Activated CD4-positive, CD25-positive, alpha-beta regulatory T cell treated with anti-CD3 and anti-CD28 coated beads, Interleukin-2, amount 50 U/mL, for 24 hours (primary cell): ENCODE data around the gene EFHC2.

Experiments used
- ATAC-seq, 2 donors: fragments of 150-1000 bp; cut with Tn5 transposase; one replicate each; pipeline ENCODE4 v1.10.0; 2021; ENCODE audit warnings: mild to moderate bottlenecking in 1 of 2, moderate library complexity in 1 of 2

The EFHC2 gene, protein sequence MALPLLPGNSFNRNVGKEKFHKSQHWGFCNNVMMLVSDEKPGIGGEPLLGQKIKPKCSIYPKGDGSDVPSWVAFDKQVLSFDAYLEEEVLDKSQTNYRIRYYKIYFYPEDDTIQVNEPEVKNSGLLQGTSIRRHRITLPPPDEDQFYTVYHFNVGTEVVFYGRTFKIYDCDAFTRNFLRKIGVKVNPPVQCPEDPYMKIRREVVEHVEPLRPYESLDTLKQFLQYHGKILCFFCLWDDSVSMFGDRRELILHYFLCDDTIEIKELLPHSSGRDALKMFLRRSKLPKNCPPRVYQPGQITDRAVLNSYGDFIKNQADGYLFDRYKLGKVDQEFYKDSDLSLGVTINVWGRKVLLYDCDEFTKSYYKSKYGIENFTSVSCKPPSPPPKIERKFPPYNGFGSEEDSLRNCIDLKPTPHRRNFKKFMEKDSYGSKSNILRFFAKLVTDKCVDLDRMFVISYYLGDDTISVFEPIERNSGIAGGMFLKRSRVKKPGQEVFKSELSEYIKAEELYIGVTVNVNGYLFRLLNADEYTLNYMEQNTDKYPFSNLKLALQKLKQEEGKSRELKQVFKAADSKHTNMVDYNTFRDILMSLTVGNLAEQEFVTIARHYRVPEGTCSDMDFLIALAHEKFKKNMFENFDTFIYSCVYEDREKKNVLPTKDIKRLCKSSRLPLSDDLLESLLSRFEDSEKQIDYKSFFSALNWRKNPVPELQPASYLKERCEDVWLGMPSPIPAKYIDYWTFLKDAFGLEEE

DNA sequence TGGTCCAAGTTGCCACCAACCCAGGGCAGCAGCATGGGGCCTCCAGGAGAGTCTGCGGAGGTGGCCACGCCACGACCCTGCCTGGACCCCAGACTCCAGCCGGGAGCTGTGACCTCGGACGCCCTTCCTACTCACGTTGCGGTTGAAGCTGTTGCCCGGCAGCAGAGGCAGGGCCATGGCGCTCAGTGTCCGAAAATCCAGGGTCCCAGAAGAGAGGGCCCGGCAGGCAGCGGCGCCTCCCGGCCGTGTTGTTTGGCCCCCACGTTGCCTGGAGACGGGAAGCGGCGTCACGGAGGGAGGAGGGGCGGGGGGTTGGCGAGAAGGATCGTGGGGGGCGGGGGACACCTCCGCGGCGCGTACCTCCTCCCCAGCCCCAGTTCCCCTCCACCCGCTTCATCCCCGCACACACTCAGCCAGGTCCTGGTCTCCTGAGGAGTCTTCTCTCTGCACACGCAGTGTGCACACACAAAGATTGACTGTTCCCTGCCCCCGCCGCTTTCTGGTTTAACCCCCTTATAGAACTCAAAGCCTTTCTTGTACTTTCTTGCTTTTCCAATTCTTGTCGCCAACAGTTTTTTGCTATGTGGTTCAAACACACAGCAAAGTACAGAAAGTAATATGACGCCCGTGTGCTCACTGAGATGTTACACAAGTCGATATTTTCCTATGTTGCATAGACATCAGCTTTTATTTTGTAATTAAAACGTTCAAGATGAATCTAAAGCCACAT, at the start of gene EFHC2:
Gene EFHC2 (minus strand): TSS at position 261 of the 730 bp plus-strand sequence. CDS start 84 bp downstream, at position 177.
- peak; percentile 44 to 50 for ATAC-seq

DNA sequence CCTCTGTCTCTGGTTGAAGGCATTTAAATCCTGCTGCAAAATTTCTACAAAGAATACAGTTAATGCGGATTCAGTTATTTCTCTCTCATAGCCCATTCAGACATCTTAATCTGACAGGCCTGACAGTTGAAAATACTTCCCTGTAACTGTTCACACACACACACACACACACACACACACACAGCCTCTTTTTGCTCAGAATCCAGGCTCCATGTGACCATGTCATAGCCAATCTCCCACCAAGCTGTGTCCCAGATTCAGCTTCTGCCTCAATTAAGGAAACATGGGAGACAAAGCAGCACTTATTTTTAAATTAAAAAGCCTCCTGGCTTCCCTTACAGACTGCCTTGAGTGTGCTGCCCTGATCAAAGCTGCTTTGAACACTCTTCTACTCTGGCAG, 49.3 kb upstream of the EFHC2 start:
- no peak for ATAC-seq

DNA sequence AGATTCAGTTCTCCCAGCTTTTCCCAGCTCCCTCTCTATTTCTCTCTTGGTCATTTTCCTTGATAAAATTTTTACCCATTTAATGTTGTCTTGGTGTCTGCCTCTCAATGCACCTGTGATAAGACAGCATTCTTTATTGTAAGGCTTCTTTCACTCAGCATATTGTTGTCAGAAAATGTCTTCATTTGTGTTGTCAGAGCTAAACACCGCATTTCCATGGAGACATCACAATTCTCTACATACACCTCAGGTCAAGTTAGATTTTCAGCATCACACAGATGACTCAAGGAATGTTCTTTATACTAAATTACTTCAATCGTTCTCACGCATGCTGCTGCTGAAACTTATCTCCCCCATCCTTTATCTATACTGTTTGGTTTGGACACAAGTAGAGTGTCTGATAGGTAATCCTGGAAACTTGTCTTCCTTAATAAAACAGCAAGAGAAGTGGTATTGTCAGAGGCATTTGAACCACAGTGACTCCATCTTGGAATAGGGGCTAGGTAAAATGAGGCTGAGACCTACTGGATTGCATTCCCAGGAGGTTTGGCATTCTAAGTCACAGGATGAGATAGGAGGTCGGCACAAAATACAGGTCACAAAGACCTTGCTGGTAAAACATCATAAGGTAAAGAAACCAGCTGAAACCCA, 41.3 kb upstream of the EFHC2 start:
- ATAC-seq, result no peak

DNA sequence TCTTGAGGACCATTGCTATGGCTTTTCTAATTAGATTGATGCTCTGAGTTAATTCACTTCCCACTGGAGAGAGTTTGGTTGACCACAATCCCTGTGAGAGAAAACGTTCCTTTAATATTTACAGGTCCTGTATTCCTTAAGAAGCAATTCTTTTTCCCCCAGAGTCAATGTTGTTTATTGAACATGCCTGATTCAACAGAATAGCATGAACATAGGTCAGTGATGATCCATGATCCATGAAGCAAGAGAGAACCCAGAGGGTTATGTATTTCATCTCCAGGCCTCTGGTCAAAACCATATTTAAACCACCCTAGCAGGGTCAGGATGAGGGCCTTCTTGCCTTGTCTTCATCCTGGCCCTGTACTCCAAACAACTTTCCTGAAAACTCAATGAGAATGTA, 39.4 kb upstream of the EFHC2 start:
- ATAC-seq, result no peak

DNA sequence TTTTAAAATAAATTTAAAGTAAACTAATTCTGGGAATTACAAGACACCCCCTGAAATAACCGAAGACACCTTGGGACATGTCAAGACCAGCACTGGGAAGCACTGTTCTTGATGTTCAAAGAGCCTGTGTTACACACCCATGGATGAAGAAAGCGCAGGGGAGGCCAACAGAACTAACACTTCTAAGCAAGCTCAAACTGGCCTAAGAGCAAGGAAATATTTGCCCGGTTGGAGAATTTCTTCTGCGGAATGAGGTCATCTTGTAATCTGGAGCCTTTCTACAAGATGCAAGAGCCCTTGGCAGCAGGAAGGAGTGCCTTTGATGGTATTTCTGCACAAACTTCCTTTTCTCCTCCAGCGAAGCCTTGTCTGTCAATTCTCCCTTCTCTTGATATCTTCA, 9.3 kb upstream of the EFHC2 start:
- ATAC-seq, result no peak

DNA sequence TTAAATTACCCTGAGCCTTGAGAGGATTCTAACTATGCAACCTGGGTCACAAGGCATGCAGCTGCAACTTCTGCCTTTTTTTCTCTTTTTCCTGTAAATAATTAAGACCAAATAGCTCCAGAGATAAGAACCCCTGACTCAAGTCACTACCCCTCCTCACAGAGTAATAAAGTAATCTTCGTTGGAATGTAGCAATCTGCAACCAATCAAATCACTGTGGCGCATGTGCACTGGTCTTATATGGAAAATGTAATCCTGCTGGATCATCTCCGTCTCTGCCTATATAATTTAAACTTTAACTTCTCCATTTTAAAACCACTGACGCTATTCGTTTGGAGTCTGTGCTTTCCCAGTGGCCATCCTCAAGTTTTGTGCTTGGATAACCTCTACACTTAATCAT, 6.1 kb upstream of the EFHC2 start:
- ATAC-seq, result no peak

DNA sequence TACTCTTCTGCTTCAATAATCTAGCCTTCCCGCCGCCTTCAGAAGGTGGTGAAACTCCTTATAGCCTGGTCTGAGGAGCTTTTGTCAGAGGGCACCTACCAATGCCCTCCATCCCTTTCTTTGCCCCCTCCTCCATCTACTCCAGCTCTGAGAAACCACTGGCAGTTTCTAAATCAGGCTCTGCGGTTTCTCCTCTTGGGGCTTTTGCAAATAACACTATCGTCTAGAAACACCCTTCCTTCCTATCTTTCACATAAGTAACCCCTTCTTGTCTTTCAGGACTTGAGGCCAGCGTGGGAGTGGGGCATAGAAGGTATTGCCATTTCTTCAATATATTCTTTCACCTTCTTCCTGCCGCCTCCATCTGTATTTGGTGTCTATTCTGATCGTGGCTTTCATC, 1.2 kb upstream of the EFHC2 start:
- no peak for ATAC-seq

DNA sequence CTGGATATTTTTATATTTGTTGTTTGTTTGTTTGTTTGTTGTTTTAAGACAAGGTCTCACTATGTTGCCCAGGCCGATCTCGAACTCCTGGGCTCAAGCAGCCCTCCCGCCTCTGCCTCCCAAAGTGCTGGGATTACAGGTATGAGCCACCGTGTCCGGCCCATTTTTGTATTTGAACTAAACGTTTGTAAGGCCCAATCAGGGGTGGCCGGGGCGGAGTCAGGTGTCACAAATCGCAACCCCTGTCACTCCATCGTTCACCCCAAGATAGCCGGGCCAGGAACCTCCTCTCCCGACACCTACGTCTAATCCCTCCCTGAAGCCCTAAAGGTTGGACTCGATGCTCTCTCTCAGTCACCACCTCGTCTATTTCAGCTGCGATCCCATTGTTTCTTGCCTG, 722 bp upstream of the EFHC2 start:
- ATAC-seq, result peak; percentile 74 to 89

DNA sequence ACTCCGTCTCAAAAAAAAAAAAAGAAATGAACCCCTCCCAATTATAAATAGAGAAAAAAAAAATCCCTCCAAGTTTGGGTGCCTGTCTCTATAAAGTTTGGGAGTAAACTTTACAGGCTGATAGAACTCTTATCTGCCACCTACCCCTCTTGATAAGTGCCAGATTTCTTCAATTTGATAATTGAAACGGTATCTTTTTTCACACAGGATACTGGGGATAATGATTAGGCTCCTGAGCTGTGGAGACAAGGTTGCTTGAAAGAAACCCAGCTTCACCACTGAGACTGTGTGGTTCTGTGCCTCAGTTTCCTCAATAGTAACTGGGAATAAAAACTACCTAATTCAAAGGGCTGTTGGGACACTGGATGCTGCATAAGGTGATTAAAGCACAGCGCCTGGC, 606 bp downstream of the EFHC2 start:
- ATAC-seq, result no peak

DNA sequence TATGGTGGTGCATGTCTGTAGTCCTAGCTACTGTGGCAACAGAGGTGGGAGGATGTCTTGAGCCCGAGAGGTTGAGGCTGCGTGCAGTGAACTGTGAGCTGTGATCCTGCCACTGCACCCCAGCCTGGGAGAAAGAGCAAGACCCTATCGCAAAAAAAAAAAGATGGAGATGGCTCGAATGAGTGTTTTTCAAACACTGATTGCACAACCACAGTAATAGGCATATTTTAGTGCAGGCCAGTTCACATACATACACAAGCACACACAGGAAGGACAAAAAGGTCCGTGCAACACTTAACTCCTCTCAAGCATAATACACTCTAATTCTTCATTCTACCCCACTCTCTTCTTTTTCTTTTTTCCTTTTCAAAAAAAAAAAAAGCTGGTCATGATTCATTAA, 5.1 kb downstream of the EFHC2 start:
- no peak for ATAC-seq

DNA sequence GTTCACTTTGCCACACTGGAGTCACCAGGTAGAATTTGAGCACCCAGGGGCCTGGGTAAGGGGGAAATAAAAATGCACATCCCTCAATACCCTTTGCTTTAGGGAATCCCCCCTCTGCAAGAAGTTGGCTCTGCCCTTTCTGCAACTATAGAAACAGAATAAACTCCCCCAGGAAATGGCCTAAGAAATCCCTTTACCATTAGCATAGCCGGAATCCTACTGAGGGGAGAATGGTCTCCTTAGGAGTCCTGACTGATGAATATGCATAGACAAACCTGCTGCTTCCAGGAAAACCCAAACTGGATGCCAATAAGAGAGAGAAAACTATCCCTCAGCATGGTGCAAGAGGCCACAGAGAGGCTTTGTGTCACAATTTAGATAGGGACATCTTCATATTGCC, 11.0 kb downstream of the EFHC2 start:
- ATAC-seq, result no peak

DNA sequence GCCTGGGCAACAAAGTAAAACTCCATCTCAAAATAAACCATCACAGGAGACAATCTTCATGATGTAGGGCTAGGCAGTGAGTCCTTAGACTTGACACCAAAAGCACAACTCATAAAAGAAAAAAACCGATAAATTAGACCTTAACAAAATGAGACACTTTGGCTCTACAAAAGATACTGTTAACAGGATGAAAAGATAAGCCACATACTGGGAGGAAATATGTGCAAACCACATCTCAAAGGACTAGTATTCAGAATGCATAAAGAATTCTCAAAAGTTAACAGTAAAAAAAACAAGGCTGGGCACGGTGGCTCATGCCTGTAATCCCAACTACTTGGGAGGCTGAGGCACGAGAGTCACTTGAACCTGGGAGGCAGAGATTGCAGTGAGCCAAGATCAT, 13.2 kb downstream of the EFHC2 start:
- ATAC-seq, result no peak

DNA sequence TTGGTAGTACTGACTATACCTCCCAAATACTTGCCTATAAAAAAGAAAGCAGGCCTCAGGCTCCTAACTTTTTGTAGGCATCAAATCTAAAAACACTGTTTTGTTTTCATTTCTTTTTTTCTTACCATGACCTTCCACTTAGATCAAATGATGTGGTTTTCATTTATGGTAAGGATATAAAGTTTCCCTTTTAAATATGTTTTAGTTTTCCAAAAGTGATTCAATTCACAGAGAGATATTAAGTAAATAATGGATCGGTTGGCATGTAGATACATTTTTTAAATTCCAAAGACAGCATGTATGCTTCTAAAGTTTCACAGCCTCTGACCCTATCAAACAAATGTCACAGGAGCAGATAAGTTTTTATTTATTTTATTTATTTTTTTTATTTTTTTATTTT, 23.9 kb downstream of the EFHC2 start:
- no peak for ATAC-seq

DNA sequence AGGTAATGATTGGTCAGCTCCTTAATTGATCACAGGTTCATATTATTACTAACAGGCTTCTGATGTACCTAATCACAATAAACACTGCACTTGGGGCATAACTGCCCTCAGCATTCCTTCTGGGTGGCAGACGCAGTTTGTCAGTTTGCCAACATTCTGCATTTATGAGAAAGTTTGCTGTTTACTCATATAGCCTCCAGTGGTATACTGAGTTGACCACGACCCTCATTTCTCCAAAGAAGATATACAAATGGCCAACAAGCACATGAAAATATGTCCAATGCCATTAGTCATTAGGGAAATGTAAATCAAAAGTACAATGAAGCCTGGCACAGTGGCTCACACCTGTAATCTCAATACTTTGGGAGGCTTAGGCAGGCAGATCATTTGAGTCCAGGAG, 26.3 kb downstream of the EFHC2 start:
- ATAC-seq, result no peak

DNA sequence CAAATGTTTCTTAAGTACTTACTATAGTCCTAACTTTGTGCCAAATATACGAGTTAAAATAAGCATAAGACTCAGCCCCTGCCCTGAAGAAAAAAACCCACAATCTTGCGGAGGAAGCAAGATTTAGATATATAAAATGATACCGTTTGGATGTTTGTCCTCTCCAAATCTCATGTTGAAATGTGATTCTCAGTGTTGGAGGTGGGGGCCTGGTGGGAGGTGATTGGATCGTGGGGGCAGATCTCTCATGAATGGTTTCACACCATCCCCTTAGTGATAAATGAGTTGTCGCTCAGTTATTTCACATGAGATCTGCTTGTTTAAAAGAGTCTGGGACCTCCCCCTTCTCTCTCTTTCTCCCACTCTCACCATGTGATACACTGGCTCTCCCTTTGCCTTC, 28.7 kb downstream of the EFHC2 start:
- no peak for ATAC-seq

DNA sequence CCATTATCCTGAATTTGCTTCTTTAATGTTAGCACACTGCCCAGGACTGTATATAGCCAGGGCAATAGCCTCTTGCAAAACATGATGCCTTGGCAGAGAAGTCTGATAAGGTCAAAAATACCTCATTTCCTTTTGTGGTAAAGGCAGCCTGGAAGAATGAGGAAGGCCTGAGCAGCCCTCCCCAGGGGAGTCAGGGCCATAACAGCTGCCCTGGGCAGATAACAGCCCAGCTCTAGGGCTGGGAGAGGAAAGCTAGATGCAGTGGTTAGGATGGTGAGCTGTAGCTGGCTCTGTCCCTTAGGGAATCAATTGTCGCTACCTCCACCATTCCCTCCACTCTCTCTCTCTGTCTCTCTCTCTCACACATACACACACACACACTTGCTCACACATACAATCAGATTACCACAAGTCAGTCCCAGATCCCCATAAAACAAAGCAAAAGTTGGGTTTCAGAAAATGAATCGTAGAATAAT, 29.2 kb downstream of the EFHC2 start:
- no peak for ATAC-seq

DNA sequence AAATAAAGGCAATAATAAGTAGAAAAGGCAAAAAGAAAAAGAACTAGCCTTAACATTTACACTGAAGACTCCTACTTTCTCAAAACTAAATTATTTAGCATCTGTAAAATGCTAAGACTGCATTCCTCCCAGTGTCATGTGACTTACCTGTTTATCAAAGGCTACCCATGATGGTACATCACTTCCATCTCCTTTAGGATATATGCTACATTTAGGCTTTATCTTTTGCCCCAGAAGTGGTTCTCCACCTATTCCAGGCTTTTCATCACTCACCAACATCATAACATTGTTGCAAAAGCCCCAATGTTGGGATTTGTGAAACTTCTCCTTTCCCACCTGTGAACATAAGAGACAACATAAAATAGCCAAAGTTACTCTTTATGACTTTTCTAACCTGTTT, 31.1 kb downstream of the EFHC2 start:
- ATAC-seq, result no peak

DNA sequence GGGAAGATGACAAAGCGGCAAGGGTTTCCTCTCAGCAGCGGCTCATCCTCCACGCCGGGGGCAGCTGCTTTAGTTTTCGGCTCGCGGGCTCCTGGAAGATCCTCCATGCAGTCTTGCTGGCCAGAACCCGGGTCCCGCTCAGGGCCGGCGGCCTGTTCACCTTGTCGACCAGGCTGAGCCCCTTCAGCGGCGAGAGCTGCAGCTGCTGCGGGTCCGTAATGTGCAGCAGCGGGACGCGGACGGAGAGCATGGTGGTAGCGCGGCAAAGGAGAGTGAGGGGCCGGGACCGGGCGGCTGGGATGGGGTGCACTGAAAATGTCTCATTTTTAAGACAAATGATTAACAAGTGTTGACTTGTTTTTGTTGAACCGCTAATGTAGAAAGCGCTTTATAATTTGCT, 33.2 kb downstream of the EFHC2 start:
- ATAC-seq, result no peak

DNA sequence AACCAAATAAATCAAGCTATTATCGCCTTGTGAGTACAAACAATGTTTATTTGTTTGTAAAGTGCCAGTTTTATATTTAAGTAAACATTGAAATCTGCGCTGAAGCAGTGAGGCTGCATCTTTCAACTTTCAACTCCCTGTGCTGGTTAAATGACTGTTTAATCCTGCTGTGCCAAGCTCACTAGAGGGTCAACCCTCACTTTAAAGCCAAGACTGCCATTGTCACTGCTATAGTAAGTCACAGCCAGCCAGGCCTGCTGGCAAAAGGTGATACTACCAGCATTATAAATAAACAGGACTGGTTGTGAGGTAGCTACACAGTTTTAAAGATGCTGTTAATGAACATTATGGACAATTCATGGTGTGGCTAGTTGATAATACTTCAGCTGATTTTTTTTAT, 34.6 kb downstream of the EFHC2 start:
- ATAC-seq, result no peak

DNA sequence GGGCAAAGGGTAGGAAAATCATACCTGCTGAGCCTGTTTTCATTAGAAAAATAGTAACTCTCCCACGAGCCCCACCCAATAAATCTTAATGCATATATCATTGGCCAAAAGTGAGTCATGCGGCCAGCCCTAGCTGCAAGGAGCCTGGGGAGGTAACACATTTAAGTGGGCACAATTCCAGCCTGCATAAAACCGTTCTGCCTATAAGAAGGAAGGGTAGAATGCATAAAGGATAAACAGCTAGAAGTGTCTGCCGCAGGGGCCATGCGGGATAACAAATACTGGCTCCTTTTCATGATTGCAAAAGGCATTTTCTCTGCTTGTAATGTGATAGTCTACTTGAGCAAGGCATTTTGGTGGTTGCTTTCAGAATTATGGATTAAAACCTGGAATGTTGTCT, 37.1 kb downstream of the EFHC2 start:
- no peak for ATAC-seq

DNA sequence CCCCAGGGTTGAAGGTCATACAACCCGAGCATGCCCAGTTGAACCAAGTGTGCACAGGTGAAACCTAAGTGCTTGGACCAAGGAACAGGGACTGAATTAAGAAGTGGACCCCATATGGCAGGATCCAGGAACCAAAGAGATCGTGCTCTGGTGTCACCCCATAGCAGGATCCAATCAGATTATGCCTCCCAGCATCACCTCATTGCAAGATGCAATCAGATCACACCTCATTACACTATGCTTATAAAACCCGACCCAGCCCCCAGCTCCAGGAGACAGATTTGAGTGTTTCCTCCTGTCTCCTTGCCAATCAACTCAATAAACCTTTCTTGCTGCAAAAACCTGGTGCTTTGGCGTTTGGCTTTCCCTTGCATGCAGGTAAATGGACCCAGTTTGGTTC, 37.6 kb downstream of the EFHC2 start:
- no peak for ATAC-seq

DNA sequence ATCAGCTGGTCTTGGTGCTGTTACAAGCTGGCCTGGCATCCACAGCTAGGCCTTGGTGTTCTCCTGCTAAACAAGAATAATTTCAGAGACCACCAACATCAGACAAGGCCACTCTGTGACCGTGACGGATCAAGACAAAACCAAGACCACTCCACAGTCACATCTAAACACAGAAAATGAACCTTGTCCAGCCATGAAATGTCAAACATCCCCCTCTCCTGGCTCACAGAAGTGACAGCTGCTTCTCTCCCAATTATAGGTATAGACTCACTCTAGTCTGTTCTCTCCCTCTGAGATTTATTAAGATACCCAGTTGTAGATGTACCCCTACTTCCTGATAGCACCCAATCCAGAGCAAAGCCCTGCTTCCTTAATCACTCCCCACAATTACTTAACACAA, 40.4 kb downstream of the EFHC2 start:
- ATAC-seq, result no peak

DNA sequence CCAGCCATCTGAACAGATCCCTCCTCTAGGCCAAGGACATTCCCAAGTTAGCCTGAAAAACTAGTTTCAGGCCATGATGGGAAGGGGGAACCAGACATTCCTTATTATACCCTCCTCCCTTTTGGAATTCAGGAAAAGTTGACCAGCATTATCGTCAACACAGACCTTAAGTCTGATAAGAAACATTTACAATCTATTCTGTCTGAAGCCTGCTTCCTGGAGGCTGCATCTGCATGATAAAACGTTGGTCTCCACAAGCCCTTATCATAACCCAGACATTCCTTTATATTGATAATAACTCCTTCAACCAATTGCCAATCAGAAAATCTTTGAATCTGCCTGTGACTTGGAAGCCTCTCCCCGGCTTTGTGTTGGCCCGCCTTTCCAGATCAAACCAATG, 44.3 kb downstream of the EFHC2 start:
- ATAC-seq, result no peak
